GM19238 (cell line): ENCODE data around the gene RNF215.
"Not testable (repeated sequence)": the region's sequence is repeated elsewhere in the genome, so short reads cannot be mapped to it uniquely, and the experiment has no call there.

ENCODE experiments used
- DNase-seq: peaks from one replicate; pipeline ENCODE4 v3.0.0; 2011; ENCODE audit warnings: low spot score; ENCODE audit not compliant: insufficient read length

The RNF215 gene

DNA sequence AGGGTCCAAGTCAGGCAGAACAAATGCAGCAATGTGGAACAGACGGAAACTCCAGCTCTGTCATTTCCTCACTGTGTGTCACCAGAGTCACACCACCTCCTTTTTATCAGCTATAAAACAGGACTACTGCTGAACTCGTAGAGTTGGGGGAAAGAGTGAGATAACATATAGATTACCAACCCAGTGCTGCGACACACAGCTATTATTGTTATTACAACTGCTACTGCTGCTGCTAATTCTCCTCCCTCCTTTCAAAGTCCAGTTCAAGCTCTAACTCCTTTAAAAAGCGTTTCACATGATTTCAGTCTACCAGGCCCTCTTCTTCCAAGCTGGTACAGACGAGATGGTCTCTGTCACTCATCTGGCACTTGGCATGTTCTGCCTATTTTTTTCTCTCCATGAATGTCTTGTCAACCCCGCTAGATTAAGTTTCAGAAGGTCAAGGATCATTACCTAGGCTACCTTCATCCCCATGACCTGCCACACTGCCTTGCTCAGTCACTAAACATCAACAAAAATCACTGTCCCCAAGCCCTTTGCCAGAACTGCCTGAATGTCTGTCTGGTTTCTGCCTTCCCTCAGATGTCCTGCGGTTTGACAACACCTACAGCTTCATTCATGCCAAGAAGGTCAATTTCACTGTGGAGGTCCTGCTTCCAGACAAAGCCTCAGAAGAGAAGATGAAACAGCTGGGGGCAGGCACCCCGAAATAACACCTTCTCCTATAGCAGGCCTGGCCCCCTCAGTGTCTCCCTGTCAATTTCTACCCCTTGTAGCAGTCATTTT, 34.7 kb upstream of the RNF215 start:
- no peak for DNase-seq

GRCh38 chr22:30420347-30421125, 33.3 kb upstream of the RNF215 start:
- no peak for DNase-seq

DNA sequence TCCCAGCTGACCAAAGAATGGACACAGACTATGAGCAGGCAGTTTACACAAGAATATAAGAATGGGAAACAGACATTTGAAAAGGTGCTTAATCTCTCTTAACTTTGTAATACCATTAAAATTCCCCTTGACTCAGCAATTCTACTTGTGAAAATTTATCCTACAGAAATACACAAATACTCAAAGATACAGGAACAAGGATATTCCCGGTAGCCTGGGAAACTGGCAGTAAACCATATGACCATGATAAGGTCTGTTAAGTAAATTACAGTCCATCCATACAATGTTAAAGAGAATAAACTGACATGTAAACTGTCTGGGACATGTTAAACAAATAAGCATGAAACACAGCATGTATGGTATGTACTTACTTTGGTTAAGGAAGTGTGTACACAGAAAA, 29.6 kb upstream of the RNF215 start:
- no peak for DNase-seq

DNA sequence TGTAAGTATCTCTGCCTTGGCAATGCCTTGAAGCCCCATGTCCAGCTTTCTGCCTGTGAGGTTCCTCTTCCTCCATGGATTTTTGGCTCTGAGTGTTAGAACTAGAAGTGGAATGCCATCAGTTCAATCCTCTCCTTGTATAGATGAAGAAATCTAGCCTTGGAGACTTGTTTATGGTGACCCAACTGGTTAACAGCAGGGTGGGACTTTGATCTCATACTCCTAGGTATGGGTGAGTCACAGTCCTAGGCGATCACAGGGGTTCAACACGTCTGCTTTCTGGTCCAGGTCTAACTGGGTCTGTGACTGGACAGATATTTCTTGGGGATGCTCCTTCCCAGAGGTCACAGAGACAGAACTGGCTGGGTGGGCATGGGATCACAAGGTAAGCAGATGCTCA, 29.2 kb upstream of the RNF215 start:
- no peak for DNase-seq

GRCh38 chr22:30414525-30415047, 27.4 kb upstream of the RNF215 start:
- no peak for DNase-seq

GRCh38 chr22:30413745-30414524, 26.7 kb upstream of the RNF215 start:
- DNase-seq: no peak

DNA sequence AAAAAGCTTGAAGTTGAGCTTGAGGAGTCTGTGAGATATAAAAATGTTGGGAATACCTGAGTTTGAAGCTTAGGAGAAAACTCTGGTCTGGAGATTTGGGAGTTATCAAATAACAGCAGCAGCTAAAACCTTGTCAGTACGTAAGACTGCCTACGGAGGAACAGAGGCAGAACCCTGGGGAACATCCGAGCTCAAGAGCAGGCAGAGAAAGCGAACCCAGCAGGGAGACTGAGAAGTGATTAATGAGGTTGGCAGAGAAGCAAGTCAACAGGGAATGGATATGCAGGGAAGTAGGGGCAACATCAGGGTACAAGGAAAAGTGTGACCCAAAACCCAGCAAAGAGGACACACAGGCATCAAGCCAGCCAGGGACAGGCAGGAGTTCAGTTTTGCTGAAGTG, 25.8 kb upstream of the RNF215 start:
- no peak for DNase-seq

GRCh38 chr22:30411780-30412179, 24.6 kb upstream of the RNF215 start:
- DNase-seq: no peak

DNA sequence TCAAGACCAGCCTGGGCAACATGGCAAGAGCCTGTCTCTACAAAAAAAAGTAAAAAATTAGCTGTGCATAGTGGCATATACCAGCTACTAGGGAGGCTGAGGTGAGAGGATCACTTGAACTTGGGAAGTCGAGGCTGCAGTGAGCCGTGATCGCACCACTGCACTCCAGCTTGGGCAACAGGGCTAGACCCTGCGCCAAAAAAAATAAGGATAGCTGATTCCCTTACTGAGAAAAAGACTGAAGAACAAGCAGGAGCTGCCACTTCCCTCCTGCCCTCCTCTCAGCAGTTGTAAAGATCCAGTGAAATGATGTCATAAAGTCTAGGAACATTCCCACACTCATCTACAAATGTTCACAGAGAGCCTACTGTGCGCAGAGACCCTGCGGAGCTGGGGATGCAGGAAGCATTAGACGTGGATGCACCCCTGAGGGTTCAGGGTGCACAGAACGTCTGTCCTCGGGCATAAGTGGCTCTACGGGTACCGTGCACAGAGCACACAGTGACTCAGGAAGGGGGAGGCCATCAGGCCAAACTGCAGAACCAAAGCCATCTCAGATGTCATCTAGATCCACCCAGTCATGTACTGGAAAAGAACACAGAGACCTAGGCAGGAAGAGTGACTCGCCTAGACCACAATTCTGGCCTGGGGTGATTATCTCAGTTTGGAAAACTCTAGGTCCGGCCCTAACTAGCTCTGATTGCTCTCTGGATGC, 21.3 kb upstream of the RNF215 start:
- no peak for DNase-seq

GRCh38 chr22:30406400-30406799, 19.2 kb upstream of the RNF215 start:
- no peak for DNase-seq

GRCh38 chr22:30405731-30406130, 18.5 kb upstream of the RNF215 start:
- no peak for DNase-seq

GRCh38 chr22:30404307-30404706, 17.1 kb upstream of the RNF215 start:
- DNase-seq: no peak

DNA sequence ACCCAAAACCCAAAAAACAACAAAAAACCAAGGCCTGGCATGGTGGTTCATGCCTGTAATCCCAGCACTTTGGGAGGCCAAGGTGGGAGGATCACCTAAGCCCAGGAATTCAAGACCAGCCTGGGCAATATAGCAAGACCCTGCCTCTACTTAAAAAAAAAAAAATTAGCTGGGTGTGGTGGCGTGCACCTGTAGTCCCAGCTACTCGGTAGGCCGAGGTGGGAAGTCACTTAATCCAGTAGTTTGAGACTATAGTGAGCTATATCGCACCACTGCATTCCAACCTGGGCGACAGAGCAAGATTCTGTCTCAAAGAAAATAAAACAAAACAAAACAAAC, 15.5 kb upstream of the RNF215 start:
- DNase-seq: not testable (repeated sequence)

- no peak for DNase-seq
Measured at GRCh38 chr22:30402028-30402765, 15.0 kb upstream of the RNF215 start.

DNA sequence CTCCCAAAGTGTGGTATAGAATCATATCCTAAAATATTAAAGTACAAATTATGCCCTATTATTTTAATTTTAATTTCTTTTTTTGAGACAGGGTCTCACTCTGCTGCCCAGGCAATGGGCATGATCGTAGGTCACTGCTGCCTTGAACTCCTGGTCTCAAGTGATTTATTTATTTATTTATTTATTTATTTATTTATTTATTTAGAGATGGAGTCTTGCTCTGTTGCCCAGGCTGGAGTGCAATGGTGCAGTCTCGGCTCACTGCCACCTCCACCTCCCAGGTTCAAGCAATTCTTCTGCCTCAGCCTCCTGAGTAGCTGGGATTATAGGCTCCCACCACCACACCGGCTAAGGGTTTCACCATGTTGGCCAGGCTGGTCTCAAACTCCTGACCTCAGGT, 13.8 kb upstream of the RNF215 start:
- DNase-seq: not testable (repeated sequence)

GRCh38 chr22:30400159-30400558, 12.9 kb upstream of the RNF215 start:
- no peak for DNase-seq

DNA sequence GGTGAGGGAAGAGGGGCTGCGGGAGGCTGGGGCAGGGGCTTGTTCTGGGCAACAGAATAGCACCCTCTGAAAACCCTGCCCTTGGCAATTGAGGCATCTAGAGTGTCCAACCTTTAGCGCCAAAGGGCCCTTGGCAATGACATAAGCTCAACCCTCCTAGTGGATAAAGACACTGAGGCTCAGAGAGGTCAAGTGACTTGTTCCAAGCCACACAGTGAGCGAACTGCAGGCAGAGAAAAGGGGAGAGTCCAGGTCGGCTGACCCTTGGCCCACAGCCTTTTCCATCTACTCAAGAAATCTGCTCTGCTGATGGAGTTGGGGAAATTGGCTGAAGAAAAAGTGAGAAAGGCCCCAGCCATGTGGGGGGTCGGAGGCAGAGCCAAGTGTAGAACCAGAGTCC, 12.5 kb upstream of the RNF215 start:
- DNase-seq: no peak

DNA sequence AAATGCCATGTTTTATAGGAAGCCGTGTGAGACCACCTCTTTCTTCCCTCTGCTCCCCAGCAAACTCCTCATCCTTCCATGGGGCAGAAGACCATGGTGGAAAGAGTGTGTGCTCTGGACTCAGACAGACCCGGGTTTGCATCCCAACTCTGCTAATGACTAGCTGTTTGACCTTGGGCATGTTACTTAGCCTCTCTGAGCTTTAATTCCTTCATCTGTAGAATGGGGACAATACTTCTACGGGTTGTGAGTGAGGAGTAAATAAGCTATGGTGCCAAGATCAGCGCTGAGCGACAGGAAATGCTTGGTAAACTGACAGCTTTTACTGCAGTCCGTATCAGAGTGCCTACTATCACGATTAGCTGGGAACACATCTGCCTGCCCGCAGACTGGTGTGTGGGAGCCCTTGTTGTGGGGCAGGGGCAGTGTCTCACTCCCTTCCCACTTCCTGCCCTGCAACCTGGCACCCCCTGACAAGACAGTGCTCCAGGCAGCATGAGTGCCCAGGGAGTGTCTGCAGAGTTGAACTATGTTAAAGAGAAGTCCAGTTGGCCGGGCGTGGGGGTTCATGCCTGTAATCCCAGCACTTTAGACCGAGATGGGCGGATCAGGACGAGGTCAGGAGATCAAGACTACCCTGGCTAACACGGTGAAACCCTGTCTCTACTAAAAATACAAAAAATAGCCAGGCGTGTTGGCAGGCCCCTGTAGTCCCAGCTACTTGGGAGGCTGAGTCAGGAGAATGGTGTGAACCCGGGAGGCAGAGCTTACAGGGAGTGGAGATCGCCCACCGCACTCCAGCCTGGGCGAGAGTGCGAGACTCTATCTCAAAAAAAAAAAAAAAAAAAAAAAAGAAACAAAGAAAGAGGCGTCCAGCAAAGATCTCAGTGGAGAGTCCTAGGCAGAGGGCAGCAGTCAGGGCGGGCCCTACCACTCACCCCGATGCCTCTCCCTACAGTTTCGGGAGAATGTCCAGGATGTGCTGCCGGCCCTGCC, 11.8 kb upstream of the RNF215 start:
- DNase-seq: no peak
